Measurements from ENCODE around the gene LCN1. TPM values are rescaled to one million over a fixed set of nuclear protein-coding genes. Genes with fewer than 3 reads are reported as not detected.
A peak's percentile ranks its signal among the peaks of the same experiment; 100 is the strongest.

LCN1 gene
- total RNA-seq, 4 donors from 2014 or later: not detected

GRCh38 chr9:135476561-135477355, 44.5 kb upstream of the LCN1 start:
- WGBS, 2 donors (ENCODE audit: low coverage in 1 of 2): 92 to 100% methylated on average over 2 of the region's 10 CpGs
- TF ChIP-seq POLR2AphosphoS5 (IDR thresholded peaks at IDR 0.05) (no peak), EP300 (IDR thresholded peaks at IDR 0.05) (no peak), POLR2A (IDR thresholded peaks at IDR 0.05) (no peak), CTCF (IDR thresholded peaks at IDR 0.05) (no peak)
- Histone ChIP-seq H3K36me3 (no peaks in the 10 kb centered on the region), H3K4me1 (peaks cover 0 to 27% (median 6%) of the 10 kb centered on the region in 3 donors), H3K9me3 (no peaks in the 10 kb centered on the region), H3K27ac (no peak overlapping the region), H3K27me3 (peaks cover 21% of the 10 kb centered on the region), H3K4me3 (no peak overlapping the region)
- ATAC-seq: no peak

DNA sequence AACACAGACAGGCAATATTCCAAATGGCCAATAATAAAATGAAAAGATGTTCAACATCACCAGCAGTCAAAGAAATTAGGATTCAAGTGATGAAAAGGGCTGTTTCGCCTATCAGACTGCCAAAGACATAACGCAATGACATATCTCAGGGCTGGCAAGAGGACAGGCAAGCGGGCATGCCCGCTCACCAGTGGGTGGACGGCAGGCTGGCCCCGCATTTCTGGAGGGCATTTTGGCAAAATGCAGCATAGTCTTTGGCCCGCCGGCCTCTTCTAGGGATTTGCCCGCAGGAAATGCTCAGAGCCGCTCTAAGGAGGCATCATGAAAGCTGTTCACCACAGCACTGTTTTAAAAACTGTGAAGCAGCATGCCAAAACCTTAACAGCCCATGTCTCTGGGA, 43.0 kb upstream of the LCN1 start:
- 65 to 82% methylated on average over 7 of the region's 10 CpGs for WGBS, 2 donors (ENCODE audit: low coverage in 1 of 2)
- Histone ChIP-seq H3K4me3 (no peak overlapping the region), H3K27ac (peak overlapping the region in 1 of 4 donors; percentile 83), H3K4me1 (peaks cover 0 to 27% (median 6%) of the 10 kb centered on the region in 3 donors), H3K27me3 (peaks cover 9% of the 10 kb centered on the region), H3K9me3 (no peaks in the 10 kb centered on the region), H3K36me3 (peaks cover 0 to under 1% of the 10 kb centered on the region in 2 donors)
- ATAC-seq: no peak
- no peak for TF ChIP-seq POLR2AphosphoS5 (IDR thresholded peaks at IDR 0.05)
- TF ChIP-seq EP300 (IDR thresholded peaks at IDR 0.05): no peak
- no peak for TF ChIP-seq POLR2A (IDR thresholded peaks at IDR 0.05)
- no peak for TF ChIP-seq CTCF (IDR thresholded peaks at IDR 0.05)

- H3K36me3 ChIP-seq: peaks cover 0 to 8% of the 10 kb centered on the region in 2 donors
- peak; percentile 69 for ATAC-seq
- peak overlapping the region in 3 of 4 donors; percentile 80 to 84 (median 83) for H3K27ac ChIP-seq
- TF ChIP-seq EP300 (IDR thresholded peaks at IDR 0.05) (no peak), CTCF (IDR thresholded peaks at IDR 0.05) (peak in 1 of 4 experiments; percentile 15), POLR2AphosphoS5 (IDR thresholded peaks at IDR 0.05) (no peak)
- H3K27me3 ChIP-seq: peaks cover 9% of the 10 kb centered on the region
- peak overlapping the region; percentile 31 to 85 for H3K4me3 ChIP-seq
- 0 to 8% methylated on average over 2 to 3 of the region's 64 CpGs for WGBS, 2 donors (ENCODE audit: low coverage in 1 of 2)
- no peaks in the 10 kb centered on the region for H3K9me3 ChIP-seq
- H3K4me1 ChIP-seq: peaks cover 0 to 27% (median 6%) of the 10 kb centered on the region in 3 donors
These were observed 42.3 kb upstream of the LCN1 start for GRCh38 chr9:135478829-135479468.

- Histone ChIP-seq H3K4me3 (peak within 1 kb of the TSS; percentile 58 to 85), H3K9me3 (no peaks in the 10 kb centered on the region), H3K27me3 (peaks cover 3% of the 10 kb centered on the region), H3K36me3 (peaks cover 0 to 14% of the 10 kb centered on the region in 2 donors), H3K27ac (peak within 1 kb of the TSS in 3 of 4 donors; percentile 80 to 84 (median 83)), H3K4me1 (peaks cover 0 to 27% (median 6%) of the 10 kb centered on the region in 3 donors)
- no CpG with 5 or more reads among the region's 103 CpGs for WGBS, 2 donors (ENCODE audit: low coverage in 1 of 2)
- peak; percentile 35 for ATAC-seq
- TF ChIP-seq POLR2A (IDR thresholded peaks at IDR 0.05) (no peak), CTCF (IDR thresholded peaks at IDR 0.05) (no peak), EP300 (IDR thresholded peaks at IDR 0.05) (no peak), POLR2AphosphoS5 (IDR thresholded peaks at IDR 0.05) (no peak)
These were observed 41.7 kb upstream of the LCN1 start, which contains the start of gene PPP1R26 for GRCh38 chr9:135479469-135480052. TSS of gene PPP1R26 (plus strand) at chr9:135479782. CDS start at chr9:135484511, 4,729 bp downstream.

All from gastroesophageal sphincter (tissue), 4 donors.